HG03095 (cell line): ENCODE measurements around the gene GNA15.
"Not testable (repeated sequence)": the region's sequence is repeated elsewhere in the genome, so short reads cannot be mapped to it uniquely, and the experiment has no call there.

ENCODE experiments used
- ATAC-seq: cut with Tn5 transposase; IDR thresholded peaks from one replicate; pipeline ENCODE4 v1.9.1; 2021; ENCODE audit warnings: moderate library complexity; ENCODE audit not compliant: unreplicated experiment

The GNA15 gene

GRCh38 chr19:3146677-3147100 is 10.9 kb downstream of the GNA15 start:
- ATAC-seq: no peak

GRCh38 chr19:3148503-3148902 is 12.7 kb downstream of the GNA15 start:
- no peak for ATAC-seq

- no peak for ATAC-seq
Measured at GRCh38 chr19:3149089-3149488, 13.3 kb downstream of the GNA15 start.

DNA sequence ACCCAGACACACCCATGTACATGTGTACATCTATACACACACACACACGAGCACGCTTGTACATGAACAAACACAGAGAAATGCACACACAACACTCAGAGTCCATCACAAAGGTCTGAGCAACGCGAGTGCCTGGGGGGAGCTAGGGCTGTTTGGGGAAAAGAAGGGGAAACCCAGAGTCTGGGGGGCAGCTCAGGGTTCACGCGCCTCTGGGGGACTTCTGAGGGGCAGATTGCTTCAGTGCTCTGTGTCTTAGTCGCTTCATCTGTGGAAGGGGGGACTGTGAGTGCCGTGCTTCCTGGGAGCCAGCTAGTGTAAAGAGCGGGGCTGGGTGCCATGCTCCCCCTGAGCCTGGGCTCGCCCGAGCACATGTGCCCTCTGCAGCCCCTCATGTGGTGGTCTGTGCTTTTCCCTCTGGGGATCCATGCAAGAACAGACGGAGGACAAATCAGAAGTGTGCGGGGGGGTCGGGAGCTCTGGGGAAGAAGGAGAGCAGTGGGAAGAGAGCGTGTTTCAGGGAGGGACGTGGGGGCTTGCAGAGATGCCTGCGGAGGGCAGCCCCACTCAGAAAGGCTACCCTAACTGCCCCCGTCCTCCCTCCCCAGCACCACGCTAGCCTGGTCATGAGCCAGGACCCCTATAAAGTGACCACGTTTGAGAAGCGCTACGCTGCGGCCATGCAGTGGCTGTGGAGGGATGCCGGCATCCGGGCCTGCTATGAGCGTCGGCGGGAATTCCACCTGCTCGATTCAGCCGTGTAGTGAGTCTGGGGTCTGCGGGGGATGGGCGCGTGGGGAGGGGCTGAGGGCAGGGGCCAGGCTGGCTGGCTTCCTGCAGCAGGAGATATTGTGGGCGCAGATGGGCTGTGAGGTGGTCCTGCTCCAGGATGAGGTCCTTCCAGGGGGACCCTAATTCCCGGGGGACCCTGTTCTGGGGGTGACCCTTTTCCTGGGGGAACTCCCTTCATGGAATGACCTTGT is 14.0 kb downstream of the GNA15 start:
- no peak for ATAC-seq

- ATAC-seq: no peak
Measured at GRCh38 chr19:3150739-3151329, 15.0 kb downstream of the GNA15 start.

- no peak for ATAC-seq
Measured at GRCh38 chr19:3151563-3152418, 16.0 kb downstream of the GNA15 start.

- no peak for ATAC-seq
Measured at GRCh38 chr19:3152419-3152780, 16.6 kb downstream of the GNA15 start.

DNA sequence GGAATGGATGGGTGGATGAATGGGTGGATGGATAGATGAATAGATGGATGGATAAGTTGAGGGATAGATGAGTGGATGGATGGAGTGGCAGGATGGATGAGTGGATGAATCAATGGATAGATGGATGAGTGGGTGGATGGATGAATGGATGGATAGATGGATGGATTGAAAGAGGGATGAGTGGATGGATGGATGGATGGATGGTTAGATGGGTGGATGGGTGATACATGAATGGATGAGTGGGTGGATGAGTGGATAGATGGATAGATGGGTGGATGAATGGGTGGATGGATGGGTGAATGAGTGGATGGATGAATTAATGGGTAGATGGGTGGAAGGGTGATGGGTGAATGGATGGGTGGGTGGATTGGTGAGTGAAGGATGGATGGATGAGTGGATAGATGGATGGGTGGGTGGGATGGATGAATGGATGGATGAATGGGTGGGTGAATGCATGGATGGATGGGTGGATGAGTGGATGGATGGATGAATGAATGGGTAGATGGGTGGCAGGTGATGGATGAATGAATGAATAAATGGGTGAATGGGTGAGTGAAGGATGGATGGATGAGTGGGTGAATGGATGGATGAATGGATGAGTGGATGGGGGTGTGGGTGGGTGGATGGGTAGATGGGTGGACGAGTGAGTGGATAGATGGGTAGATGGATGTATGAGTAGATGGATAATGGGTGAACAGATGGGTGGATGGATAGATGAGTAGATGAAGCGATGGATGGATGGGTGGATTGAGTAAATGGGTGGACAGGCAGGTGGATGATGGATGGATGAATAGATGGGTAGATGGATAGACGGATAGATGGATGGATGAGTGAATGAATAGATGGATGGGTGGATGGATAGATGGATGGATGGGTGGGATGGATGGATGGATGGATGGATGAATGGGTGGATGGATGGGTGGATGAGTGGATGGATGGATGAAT is 17.7 kb downstream of the GNA15 start:
- no peak for ATAC-seq

DNA sequence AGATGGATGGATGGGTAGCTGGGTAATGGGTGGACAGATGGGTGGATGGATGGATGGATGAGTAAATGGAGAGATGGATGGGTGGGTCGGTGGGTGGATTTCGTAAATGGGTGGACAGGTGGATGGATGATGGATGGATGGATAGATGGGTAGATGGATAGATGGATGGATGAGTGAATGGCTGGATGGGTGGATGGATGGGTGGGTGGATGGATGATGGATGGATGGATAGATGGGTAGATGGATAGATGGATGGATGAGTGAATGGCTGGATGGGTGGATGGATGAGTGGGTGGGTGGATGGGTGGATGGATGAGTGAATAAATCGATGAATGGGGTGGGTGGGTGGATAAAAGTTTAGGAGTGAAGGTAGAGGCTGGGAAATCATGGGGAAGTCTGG is 18.6 kb downstream of the GNA15 start:
- ATAC-seq: not testable (repeated sequence)

DNA sequence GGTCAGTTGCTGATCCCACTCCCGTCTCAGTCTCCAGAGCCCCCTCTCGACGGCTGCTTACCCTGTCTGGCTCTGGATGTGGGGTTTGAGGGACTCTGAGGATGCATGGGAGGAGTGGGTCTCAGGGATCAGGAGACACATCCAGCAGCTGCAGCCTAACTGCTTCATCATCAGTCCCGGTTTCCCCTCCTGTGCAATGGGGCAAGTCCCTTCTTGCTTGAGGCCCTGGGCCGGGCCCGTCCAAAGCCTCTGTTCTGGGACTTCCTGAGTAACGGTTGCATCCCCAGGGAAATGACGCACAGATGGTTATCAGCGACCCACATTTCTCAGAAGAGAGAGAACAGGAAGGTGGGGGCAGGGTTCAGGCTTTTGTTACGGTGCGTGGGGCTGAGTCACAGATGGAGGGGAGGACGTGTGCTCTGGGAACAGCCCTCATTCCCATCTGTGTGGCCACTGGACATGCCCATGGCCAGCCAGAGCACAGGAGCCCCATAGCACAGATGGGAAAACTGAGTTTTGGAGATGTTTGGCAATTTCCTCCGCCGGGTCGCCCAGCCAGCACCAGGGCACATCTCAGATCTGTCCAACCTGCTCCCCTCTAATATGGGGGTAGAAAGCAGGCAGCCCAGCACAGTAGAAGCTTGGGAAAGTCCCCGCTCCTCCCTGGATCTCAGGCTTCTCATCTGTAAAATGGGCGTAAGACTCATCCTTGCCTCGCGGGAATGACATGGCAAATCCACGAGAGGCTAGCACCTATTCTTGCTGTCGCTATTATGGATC is 19.3 kb downstream of the GNA15 start:
- peak; percentile 86 for ATAC-seq

DNA sequence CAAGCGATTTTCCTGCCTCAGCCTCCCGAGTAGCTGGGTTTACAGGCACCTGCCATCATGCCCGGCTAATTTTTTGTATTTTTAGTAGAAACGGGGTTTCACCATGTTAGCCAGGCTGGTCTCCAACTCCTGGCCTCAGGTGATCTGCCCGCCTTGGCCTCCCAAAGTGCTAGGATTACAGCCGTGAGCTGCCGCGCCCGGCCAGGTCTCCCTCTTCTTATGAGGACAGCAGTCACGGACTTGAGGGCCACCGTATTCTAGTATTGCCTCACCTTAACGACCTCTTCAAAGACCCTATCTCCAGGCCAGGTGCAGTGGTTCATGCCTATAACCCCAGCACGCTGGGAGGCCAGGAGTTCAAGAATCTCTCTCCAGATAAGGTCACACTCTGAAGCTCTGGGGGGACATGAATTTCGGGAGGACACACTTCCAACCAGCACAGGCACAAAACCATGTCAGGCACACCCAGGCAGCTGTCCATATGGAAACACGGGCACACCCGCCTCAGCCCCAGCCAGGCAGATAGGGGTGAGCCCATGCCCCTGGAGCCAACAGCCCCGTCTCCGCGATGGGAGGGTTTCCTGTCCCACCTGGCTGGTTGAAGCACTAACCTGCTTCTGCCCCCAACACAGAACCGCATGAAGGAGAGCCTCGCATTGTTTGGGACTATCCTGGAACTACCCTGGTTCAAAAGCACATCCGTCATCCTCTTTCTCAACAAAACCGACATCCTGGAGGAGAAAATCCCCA is 21.4 kb downstream of the GNA15 start:
- no peak for ATAC-seq

DNA sequence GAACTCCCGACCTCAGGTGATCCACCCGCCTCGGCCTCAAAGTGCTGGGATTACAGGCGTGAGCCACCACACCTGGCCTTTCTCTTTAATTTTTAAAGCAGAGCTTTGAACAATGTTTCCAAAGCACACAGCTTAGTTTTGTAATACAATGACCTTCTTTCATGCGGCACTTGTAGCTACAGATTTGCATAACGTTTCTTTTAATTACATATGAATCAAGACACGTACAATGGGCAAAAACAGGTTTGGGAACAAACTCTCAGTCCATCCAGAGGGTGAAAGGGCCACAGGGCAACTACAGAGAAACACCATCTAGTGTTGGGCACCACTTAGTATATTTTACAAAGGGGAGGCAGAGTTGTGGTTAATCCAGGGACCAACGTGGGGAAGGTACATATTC is 23.7 kb downstream of the GNA15 start:
- ATAC-seq: no peak

DNA sequence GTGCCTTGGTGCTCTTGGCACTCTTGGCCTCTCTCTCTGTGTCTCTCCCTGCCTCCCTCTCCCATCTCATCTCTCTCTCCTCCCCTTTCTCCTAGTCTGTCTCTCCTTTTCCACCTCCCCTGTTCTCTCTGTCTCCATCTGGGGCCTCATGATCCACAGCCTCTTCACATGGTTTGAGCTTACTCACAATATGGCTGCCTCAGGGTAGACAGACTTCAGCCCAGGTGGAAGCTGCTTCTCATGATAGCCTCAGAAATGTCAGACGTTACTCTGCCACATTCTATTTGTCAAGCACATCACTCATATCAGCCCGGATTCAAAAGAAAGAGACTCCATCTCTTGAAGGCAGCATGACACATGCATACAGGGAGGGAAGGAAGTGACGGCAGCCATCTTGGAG is 24.4 kb downstream of the GNA15 start:
- ATAC-seq: no peak

GRCh38 chr19:3161453-3161852 is 25.6 kb downstream of the GNA15 start:
- no peak for ATAC-seq

GRCh38 chr19:3162418-3163229 is 26.8 kb downstream of the GNA15 start:
- no peak for ATAC-seq

DNA sequence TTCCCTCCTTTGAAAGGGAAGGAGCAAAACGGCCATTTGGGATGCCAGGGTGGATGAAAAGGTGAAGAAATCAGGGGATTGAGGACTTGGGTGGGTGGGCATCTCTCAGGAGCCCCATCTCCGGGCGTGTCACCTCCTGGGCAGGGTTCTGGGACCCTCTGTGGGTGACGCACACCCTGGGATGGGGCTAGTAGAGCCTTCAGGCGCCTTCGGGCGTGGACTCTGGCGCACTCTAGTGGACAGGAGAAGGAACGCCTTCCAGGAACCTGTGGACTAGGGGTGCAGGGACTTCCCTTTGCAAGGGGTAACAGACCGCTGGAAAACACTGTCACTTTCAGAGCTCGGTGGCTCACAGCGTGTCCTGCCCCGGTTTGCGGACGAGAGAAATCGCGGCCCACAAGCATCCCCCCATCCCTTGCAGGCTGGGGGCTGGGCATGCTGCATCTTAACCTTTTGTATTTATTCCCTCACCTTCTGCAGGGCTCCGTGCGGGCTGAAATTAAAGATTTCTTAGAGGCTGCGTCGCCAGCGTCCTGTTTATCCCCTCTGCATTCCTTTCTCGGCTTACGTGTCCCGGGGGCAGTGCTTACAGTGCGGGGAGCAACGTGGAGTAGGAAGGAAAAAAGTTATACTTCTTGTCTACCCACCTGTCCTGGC is 27.5 kb downstream of the GNA15 start:
- no peak for ATAC-seq

DNA sequence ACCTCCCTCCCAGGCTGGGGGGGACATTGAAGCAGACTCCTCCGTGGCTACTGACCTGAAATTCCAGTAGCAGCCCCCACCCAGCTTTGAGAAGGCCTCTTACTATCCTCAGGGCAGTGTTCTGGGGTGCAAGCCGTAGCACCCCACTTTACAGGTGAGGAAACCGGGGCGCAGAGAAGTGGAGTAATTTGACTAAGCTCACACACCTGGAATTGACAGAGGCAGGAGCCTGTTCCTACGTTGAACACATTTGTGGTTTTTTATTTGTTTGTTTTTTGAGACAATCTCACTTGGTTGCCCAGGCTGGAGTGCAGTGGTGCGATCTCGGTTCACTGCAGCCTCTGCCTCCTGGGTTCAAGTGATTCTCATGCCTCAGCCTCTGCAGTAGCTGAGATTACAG is 28.1 kb downstream of the GNA15 start:
- ATAC-seq: no peak
